ENCODE results near the gene WFIKKN2. TPM values are rescaled to one million over a fixed set of nuclear protein-coding genes. Genes with fewer than 3 reads are reported as not detected.
A peak's percentile ranks its signal among the peaks of the same experiment; 100 is the strongest.

The WFIKKN2 gene
- total and polyA plus RNA-seq, 2 of the 13 experiments (the other 11 are each of a cell fraction or from before 2014, with no cell fraction given), result not detected

- TF ChIP-seq, protein P1, sequence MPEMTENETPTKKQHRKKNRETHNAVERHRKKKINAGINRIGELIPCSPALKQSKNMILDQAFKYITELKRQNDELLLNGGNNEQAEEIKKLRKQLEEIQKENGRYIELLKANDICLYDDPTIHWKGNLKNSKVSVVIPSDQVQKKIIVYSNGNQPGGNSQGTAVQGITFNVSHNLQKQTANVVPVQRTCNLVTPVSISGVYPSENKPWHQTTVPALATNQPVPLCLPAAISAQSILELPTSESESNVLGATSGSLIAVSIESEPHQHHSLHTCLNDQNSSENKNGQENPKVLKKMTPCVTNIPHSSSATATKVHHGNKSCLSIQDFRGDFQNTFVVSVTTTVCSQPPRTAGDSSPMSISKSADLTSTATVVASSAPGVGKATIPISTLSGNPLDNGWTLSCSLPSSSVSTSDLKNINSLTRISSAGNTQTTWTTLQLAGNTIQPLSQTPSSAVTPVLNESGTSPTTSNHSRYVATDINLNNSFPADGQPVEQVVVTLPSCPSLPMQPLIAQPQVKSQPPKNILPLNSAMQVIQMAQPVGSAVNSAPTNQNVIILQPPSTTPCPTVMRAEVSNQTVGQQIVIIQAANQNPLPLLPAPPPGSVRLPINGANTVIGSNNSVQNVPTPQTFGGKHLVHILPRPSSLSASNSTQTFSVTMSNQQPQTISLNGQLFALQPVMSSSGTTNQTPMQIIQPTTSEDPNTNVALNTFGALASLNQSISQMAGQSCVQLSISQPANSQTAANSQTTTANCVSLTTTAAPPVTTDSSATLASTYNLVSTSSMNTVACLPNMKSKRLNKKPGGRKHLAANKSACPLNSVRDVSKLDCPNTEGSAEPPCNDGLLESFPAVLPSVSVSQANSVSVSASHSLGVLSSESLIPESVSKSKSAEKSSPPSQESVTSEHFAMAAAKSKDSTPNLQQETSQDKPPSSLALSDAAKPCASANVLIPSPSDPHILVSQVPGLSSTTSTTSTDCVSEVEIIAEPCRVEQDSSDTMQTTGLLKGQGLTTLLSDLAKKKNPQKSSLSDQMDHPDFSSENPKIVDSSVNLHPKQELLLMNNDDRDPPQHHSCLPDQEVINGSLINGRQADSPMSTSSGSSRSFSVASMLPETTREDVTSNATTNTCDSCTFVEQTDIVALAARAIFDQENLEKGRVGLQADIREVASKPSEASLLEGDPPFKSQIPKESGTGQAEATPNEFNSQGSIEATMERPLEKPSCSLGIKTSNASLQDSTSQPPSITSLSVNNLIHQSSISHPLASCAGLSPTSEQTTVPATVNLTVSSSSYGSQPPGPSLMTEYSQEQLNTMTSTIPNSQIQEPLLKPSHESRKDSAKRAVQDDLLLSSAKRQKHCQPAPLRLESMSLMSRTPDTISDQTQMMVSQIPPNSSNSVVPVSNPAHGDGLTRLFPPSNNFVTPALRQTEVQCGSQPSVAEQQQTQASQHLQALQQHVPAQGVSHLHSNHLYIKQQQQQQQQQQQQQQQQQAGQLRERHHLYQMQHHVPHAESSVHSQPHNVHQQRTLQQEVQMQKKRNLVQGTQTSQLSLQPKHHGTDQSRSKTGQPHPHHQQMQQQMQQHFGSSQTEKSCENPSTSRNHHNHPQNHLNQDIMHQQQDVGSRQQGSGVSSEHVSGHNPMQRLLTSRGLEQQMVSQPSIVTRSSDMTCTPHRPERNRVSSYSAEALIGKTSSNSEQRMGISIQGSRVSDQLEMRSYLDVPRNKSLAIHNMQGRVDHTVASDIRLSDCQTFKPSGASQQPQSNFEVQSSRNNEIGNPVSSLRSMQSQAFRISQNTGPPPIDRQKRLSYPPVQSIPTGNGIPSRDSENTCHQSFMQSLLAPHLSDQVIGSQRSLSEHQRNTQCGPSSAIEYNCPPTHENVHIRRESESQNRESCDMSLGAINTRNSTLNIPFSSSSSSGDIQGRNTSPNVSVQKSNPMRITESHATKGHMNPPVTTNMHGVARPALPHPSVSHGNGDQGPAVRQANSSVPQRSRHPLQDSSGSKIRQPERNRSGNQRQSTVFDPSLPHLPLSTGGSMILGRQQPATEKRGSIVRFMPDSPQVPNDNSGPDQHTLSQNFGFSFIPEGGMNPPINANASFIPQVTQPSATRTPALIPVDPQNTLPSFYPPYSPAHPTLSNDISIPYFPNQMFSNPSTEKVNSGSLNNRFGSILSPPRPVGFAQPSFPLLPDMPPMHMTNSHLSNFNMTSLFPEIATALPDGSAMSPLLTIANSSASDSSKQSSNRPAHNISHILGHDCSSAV (CRISPR knock-in tag; IDR thresholded peaks at IDR 0.05; ENCODE audit: borderline replicate concordance), result no peak
- TF ChIP-seq CREM (IDR thresholded peaks at IDR 0.05), result peak; percentile 62
- no peak for TF ChIP-seq CREM (CRISPR knock-in tag; IDR thresholded peaks at IDR 0.05)
- TF ChIP-seq, protein P2, sequence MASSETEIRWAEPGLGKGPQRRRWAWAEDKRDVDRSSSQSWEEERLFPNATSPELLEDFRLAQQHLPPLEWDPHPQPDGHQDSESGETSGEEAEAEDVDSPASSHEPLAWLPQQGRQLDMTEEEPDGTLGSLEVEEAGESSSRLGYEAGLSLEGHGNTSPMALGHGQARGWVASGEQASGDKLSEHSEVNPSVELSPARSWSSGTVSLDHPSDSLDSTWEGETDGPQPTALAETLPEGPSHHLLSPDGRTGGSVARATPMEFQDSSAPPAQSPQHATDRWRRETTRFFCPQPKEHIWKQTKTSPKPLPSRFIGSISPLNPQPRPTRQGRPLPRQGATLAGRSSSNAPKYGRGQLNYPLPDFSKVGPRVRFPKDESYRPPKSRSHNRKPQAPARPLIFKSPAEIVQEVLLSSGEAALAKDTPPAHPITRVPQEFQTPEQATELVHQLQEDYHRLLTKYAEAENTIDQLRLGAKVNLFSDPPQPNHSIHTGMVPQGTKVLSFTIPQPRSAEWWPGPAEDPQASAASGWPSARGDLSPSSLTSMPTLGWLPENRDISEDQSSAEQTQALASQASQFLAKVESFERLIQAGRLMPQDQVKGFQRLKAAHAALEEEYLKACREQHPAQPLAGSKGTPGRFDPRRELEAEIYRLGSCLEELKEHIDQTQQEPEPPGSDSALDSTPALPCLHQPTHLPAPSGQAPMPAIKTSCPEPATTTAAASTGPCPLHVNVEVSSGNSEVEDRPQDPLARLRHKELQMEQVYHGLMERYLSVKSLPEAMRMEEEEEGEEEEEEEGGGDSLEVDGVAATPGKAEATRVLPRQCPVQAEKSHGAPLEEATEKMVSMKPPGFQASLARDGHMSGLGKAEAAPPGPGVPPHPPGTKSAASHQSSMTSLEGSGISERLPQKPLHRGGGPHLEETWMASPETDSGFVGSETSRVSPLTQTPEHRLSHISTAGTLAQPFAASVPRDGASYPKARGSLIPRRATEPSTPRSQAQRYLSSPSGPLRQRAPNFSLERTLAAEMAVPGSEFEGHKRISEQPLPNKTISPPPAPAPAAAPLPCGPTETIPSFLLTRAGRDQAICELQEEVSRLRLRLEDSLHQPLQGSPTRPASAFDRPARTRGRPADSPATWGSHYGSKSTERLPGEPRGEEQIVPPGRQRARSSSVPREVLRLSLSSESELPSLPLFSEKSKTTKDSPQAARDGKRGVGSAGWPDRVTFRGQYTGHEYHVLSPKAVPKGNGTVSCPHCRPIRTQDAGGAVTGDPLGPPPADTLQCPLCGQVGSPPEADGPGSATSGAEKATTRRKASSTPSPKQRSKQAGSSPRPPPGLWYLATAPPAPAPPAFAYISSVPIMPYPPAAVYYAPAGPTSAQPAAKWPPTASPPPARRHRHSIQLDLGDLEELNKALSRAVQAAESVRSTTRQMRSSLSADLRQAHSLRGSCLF (CRISPR knock-in tag; IDR thresholded peaks at IDR 0.05; ENCODE audit: borderline replicate concordance), result peak; percentile 72; the same call in 1 of the 2 replicates
- TF ChIP-seq, protein P3, sequence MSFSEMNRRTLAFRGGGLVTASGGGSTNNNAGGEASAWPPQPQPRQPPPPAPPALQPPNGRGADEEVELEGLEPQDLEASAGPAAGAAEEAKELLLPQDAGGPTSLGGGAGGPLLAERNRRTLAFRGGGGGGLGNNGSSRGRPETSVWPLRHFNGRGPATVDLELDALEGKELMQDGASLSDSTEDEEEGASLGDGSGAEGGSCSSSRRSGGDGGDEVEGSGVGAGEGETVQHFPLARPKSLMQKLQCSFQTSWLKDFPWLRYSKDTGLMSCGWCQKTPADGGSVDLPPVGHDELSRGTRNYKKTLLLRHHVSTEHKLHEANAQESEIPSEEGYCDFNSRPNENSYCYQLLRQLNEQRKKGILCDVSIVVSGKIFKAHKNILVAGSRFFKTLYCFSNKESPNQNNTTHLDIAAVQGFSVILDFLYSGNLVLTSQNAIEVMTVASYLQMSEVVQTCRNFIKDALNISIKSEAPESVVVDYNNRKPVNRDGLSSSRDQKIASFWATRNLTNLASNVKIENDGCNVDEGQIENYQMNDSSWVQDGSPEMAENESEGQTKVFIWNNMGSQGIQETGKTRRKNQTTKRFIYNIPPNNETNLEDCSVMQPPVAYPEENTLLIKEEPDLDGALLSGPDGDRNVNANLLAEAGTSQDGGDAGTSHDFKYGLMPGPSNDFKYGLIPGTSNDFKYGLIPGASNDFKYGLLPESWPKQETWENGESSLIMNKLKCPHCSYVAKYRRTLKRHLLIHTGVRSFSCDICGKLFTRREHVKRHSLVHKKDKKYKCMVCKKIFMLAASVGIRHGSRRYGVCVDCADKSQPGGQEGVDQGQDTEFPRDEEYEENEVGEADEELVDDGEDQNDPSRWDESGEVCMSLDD (CRISPR knock-in tag; IDR thresholded peaks at IDR 0.05; ENCODE audit: borderline replicate concordance), result peak; percentile 34; the same call in 1 of the 2 replicates
- TF ChIP-seq ZNF691 (CRISPR knock-in tag; IDR thresholded peaks at IDR 0.05; ENCODE audit: borderline replicate concordance, low read depth), result 0 out of 2 replicates have a peak, but pooled peaks have one; percentile 36
- TF ChIP-seq, protein P4, sequence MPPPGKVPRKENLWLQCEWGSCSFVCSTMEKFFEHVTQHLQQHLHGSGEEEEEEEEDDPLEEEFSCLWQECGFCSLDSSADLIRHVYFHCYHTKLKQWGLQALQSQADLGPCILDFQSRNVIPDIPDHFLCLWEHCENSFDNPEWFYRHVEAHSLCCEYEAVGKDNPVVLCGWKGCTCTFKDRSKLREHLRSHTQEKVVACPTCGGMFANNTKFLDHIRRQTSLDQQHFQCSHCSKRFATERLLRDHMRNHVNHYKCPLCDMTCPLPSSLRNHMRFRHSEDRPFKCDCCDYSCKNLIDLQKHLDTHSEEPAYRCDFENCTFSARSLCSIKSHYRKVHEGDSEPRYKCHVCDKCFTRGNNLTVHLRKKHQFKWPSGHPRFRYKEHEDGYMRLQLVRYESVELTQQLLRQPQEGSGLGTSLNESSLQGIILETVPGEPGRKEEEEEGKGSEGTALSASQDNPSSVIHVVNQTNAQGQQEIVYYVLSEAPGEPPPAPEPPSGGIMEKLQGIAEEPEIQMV (CRISPR knock-in tag; IDR thresholded peaks at IDR 0.05; ENCODE audit: low read depth), result 0 out of 2 replicates have a peak, but pooled peaks have one; percentile 6
These were observed 29.9 kb downstream of the WFIKKN2 start (continued) for GRCh38 chr17:50865060-50865867.
